GM18858 (cell line): ENCODE results near the gene IL13.

Experiments used
- ATAC-seq: cut with Tn5 transposase; IDR thresholded peaks from one replicate; pipeline ENCODE4 v1.9.1; 2021; ENCODE audit not compliant: unreplicated experiment

The IL13 gene

GRCh38 chr5:132655821-132656773, 1.9 kb upstream of the IL13 start:
- ATAC-seq = no peak

DNA sequence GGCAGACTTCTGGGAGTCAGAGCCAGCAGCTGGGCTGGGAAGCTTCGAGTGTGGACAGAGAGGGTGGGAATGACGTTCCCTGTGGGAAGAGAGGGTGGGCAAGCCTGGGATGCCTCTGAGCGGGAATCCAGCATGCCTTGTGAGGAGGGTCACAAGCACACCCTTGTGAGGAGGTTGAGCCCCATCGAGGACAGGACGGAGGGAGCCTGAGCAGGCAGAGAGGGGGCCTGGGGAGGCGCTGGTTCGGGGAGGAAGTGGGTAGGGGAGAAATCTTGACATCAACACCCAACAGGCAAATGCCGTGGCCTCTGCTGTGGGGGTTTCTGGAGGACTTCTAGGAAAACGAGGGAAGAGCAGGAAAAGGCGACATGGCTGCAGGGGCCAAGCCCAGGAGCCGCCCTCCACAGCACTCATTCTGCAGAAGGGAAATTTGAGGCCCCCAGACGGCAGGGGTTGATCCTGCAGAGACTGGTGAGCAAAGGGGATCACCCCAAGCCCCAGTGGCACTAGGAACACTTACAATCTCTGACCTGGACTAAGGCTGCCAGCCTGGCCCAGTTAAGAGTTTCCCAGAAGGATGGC, 1.1 kb upstream of the IL13 start:
- no peak for ATAC-seq

- no peak for ATAC-seq
Measured at GRCh38 chr5:132658381-132659302, 669 bp downstream of the IL13 start.

- ATAC-seq = no peak
Measured at GRCh38 chr5:132659598-132660493, 1.9 kb downstream of the IL13 start.

GRCh38 chr5:132661231-132662003, 3.4 kb downstream of the IL13 start:
- no peak for ATAC-seq

DNA sequence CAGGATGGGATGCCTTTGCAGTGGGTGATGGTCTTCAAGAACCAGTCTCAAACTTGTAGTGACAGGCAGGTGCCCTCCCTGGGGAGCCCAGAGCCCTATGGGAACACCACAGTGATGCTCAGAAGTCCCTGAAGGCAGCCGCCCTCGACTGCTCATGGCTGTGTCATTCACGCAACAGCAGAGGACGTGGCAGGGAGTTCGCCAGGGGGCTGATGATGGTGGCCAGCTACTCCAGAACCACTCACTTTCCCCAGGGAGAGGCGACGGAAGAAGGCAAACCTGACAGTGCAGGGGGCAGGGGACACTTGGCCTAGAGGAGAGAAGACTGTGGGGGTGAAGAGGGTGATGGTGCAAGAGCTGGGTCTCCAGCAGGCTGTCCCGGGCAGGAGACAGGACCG, 4.0 kb downstream of the IL13 start:
- no peak for ATAC-seq

DNA sequence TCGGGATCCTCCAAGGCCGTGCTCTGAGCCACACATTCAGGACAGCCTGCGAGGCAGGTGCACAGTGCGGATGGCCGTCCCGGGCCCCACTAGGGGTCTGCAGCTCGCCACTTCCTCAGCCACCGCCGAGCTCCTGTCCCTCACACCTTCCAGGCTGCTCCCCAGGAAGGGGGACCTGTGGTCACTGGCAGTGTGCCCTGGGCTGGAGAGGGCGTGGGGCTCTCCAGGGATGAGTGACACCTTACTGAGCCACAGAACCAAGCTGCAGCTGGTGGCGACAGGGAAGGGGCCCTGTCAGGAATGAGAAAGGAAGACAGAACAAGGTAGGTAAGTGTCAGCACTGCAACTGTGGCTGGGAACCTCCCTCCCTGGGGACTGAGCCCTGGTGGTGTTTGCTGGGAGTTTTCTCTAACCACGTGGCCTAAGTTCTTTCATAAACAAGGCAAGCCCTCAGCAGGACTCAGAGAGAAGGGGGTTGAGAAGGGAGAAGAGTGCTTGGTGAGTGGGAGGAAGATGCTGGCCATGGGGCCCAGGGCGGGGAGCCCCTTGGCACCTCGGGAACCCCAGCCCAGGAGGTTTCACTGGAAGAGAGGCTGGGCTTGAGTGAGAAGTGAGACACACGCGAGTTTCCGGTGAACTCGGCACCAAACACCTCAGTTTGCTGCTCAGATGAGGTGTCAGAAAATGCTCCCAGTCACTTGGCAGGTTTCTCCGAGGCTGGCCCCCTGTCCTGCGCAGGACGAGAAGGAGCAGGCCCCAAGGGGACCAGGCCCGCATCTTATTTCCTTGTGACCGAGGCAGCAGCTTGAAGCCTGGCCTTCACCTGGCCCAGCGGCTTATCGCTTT, 5.2 kb downstream of the IL13 start:
- peak; percentile 59 for ATAC-seq

GRCh38 chr5:132663771-132664695, 6.1 kb downstream of the IL13 start:
- peak; percentile 50 for ATAC-seq

DNA sequence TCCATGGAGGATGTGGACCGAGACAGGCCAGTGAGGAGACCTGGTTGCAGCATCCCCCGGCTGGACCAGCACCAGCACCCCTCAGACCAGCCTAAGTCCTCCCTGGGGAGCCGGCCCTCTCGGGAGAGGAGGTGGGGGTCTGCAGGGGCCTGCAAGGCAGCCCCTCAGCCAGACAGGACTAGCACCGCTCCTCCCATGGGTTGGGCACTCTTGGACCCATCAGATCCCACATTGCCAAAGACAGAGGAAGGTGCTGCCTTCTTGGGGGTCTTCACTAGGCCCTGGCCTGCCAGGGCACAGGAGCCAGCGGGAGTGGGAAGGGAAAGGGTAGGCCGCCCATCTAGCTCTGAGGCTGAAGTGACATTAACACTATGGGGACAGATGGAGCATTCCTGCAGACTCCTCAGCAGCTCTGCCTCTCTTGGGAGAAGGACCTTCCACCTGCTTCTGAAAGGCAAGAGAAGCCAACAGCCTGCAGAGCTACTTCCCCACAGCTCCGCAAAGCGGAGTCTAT, 6.8 kb downstream of the IL13 start:
- ATAC-seq = no peak

GRCh38 chr5:132665574-132666080, 7.7 kb downstream of the IL13 start:
- no peak for ATAC-seq

- ATAC-seq = no peak
Measured at GRCh38 chr5:132666310-132667123, 8.5 kb downstream of the IL13 start.

GRCh38 chr5:132667309-132667708, 9.3 kb downstream of the IL13 start:
- no peak for ATAC-seq

DNA sequence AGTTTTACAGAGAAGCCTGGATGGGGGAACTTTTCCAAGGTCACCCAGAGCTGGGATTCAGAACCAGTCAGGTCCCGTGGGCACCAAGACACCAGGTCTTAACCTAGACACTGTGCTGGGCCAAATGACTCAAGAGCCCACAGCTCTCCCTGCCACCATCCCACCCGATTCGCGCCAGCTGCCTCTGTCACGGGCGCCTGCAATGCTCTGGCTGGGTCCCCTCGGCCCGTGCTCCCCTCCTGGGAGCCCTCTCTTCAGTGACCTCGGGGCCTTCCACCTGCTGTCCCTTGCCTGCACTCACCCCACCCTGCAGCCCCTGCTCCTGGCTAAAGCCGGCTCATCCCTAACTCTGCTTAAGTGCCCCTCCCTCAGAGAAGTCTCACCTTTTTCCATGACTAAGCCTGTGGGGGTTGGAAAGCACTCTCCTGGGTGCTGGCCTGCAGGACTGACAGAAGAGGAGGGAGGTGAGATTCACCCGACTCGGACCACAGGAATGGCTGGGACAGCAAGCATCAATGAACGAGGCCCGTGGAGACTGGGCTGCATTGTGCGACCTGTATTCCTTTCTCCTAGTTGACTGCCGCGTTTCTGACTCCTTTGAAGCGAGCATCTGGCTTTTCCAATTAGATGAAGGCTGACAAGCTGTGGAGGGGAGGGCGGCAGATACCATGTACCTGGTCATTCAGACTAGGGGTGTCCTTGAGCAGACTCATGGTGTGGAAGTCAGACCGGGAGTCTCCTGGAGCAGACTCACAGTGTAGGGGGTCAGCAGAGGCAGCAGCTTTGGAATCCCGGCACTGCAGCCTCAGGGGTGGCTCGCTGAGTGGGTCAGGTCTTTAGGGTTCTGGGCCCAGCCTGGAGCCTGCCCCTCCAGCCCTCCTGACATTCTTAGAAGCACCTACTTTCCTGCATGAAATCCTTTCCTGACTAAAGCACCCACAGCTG, 10.1 kb downstream of the IL13 start:
- no peak for ATAC-seq

GRCh38 chr5:132668706-132669454, 10.9 kb downstream of the IL13 start:
- ATAC-seq = no peak

GRCh38 chr5:132669455-132669820, 11.5 kb downstream of the IL13 start:
- ATAC-seq = no peak
